SU-DHL-6 (cell line): ENCODE data around the gene PFKFB2.

Experiments used
- EZH2phosphoT487 ChIP-seq: fragments of 200-600 bp; sonication (generic), shearing (Covaris generic); conservative IDR thresholded peaks from 2 replicates; pipeline ENCODE4 v1.6.1; 2018; ENCODE audit warnings: mild to moderate bottlenecking, antibody characterized with exemption, low read length, moderate library complexity, mixed read lengths
- TF ChIP-seq, protein P1 (sequence below): fragments of 200-600 bp; sonication (generic); IDR thresholded peaks from one replicate; pipeline ENCODE4 v1.5.1; 2017; ENCODE audit warnings: antibody characterized with exemption, mild to moderate bottlenecking, low read length, moderate library complexity; ENCODE audit not compliant: insufficient read depth, poor library complexity, severe bottlenecking

DNA sequence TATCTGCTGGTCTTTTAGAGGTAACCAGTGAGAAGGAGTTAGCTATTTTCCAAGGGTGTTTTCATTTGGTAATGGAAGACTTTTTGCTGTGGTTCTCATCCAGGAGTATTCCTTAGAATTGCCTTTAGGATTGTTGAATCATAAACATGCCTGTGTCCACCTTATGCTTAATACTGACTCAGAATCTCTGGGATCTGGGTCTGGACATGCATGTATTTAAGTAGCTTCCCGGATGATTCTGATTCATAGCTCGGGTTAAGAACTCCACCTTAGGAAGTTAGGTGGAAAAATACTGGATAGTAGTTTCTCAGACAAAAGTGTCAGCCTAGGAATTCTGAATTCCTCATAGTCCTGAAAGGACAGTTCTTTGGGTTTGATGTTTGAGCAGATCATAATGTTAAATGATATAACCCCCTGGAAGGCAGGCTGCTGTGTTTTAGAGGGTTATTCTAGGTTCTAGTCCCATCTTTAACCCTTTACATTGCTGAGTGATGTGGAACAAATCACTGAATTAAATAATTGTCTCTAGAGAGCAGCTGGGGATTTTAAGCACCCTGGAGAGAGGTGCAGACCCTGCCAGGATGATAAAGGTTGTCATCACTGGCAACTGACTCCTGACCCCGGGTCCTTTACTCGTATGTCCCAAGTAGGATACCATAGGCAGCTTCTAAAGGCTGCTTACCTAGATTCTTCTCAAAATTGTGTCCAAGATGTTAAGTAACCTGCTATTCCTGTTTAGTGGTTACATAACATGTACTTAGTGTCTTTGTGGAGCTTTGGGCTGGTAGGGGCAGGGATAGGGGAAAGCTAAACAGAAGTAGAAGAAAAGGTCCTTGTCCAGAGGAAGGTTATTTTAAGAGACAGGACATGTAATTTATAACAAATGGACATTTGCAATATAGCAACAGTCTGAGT, 21.1 kb downstream of the PFKFB2 start:
- TF ChIP-seq, protein P1, sequence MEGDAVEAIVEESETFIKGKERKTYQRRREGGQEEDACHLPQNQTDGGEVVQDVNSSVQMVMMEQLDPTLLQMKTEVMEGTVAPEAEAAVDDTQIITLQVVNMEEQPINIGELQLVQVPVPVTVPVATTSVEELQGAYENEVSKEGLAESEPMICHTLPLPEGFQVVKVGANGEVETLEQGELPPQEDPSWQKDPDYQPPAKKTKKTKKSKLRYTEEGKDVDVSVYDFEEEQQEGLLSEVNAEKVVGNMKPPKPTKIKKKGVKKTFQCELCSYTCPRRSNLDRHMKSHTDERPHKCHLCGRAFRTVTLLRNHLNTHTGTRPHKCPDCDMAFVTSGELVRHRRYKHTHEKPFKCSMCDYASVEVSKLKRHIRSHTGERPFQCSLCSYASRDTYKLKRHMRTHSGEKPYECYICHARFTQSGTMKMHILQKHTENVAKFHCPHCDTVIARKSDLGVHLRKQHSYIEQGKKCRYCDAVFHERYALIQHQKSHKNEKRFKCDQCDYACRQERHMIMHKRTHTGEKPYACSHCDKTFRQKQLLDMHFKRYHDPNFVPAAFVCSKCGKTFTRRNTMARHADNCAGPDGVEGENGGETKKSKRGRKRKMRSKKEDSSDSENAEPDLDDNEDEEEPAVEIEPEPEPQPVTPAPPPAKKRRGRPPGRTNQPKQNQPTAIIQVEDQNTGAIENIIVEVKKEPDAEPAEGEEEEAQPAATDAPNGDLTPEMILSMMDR, result no peak
- no peak for TF ChIP-seq EZH2phosphoT487
